Bone marrow (tissue), 2 donors: ENCODE results near the gene PRM2.

Experiments used
- DNase-seq, 2 donors: peaks; one replicate each; lab custom pipeline; 2025; lab: John Stamatoyannopoulos, UW

PRM2 gene

GRCh38 chr16:11248133-11248532, 28.1 kb downstream of the PRM2 start:
- DNase-seq, result no peak

GRCh38 chr16:11245988-11246387, 30.3 kb downstream of the PRM2 start:
- no peak for DNase-seq

GRCh38 chr16:11245222-11245737, 31.0 kb downstream of the PRM2 start:
- DNase-seq, result no peak

- DNase-seq, result no peak
Observed at GRCh38 chr16:11242658-11243057, 33.6 kb downstream of the PRM2 start.

- no peak for DNase-seq
Observed at GRCh38 chr16:11241480-11242204, 34.6 kb downstream of the PRM2 start.

- peak in 1 of 2 donors; percentile 56 for DNase-seq
Observed at GRCh38 chr16:11240636-11241473, 35.4 kb downstream of the PRM2 start.

- no peak for DNase-seq
Observed at GRCh38 chr16:11239644-11240632, 36.3 kb downstream of the PRM2 start.

GRCh38 chr16:11238272-11239202, 37.7 kb downstream of the PRM2 start:
- no peak for DNase-seq

GRCh38 chr16:11236461-11237254, 39.6 kb downstream of the PRM2 start:
- peak in 1 of 2 donors; percentile 12 for DNase-seq

GRCh38 chr16:11235703-11235991, 40.6 kb downstream of the PRM2 start:
- DNase-seq, result no peak

- DNase-seq, result no peak
Observed at GRCh38 chr16:11234884-11235702, 41.2 kb downstream of the PRM2 start.

- peak in 1 of 2 donors; percentile 62 for DNase-seq
Observed at GRCh38 chr16:11233727-11234376, 42.4 kb downstream of the PRM2 start.

- DNase-seq, result peak; percentile 39 to 47
Observed at GRCh38 chr16:11232852-11233726, 43.2 kb downstream of the PRM2 start.

GRCh38 chr16:11232302-11232851, 43.9 kb downstream of the PRM2 start:
- no peak for DNase-seq

GRCh38 chr16:11231367-11231970, 44.8 kb downstream of the PRM2 start:
- DNase-seq, result no peak

- no peak for DNase-seq
Observed at GRCh38 chr16:11229906-11230305, 46.4 kb downstream of the PRM2 start.

GRCh38 chr16:11229432-11229831, 46.8 kb downstream of the PRM2 start:
- DNase-seq, result no peak
